ENCODE results near the gene UBALD1. TPM values are rescaled to one million over a fixed set of nuclear protein-coding genes. Genes with fewer than 3 reads are reported as not detected.
A peak's percentile ranks its signal among the peaks of the same experiment; 100 is the strongest.

Gene UBALD1
- total and polyA plus RNA-seq, 9 of the 15 experiments (the other 6 are each of a cell fraction or from before 2014, with no cell fraction given), result 1.3 to 38.0 (median 6.2) TPM; not detected in 2

DNA sequence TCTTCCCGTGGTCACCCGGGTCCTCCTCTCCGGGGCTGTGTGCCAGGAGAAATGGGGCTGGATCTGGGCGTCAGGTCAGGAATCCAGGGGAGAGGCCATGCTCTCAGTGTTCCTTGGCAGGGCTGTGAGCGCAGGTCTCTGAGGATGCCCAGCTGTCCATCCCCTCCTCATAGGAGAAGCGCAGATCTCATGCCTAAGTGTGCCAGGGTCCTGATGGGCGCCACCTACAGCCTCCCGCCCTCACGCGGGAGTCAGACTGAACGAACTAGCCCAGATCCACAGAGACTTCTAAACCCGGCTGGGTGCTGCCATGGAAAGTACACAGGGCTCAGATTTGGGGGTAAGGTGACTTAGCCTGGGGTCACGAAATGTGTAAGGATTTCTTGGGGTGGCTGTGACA is 34.2 kb upstream of the UBALD1 start:
- Histone ChIP-seq H3K9ac (ENCODE audit: insufficient read depth in 1 of 2, low read depth in 2 of 2, low read length in 2 of 2) (no peak overlapping the region), H3K9me3 (replicated peaks; ENCODE audit: control insufficient read depth, insufficient read depth, low read depth, low read length) (no peaks in the 10 kb centered on the region), H3K27me3 (ENCODE audit: control insufficient read depth in 2 of 2, insufficient read depth in 2 of 2, low read length in 2 of 2) (no peaks in the 10 kb centered on the region), H3K36me3 (ENCODE audit: control insufficient read depth, insufficient read depth, low read length) (peaks cover 39% of the 10 kb centered on the region; the same call in 1 of the 3 replicates), H2AFZ (ENCODE audit: low read depth, low read length) (no peak overlapping the region), H3K4me1 (replicated peaks in 1 of 2; ENCODE audit: control insufficient read depth in 2 of 2, insufficient read depth in 2 of 2, low read length in 2 of 2) (peaks cover 0 to 15% of the 10 kb centered on the region in 2 experiments; a peak in 3 of 5 replicates), H4K20me1 (replicated peaks; ENCODE audit: control insufficient read depth, insufficient read depth, low read length) (no peaks in the 10 kb centered on the region), H3K4me3 (no peak overlapping the region), H3K4me2 (ENCODE audit: insufficient read depth, low read length) (no peak overlapping the region), H3K27ac (ENCODE audit: extremely low read depth, low read depth, low read length) (no peak overlapping the region; the same call in 2 of the 3 replicates), H3K79me2 (ENCODE audit: control insufficient read depth, insufficient read depth, low read length) (peaks cover 32% of the 10 kb centered on the region), H3K9me1 (ENCODE audit: control insufficient read depth, insufficient read depth, low read length) (no peaks in the 10 kb centered on the region)
- intact Hi-C loops (cut with micrococcal nuclease), result no loop called here
- FAIRE-seq (no peak), DNase-seq (ENCODE audit: extremely low read depth in 1 of 4, low spot score in 3 of 4) (no peak), ATAC-seq (no peak)
- no peak for TF ChIP-seq RHOXF2B (CRISPR knock-in tag; conservative IDR thresholded peaks at IDR 0.05)
- TF ChIP-seq ZBTB33 (CRISPR knock-in tag; IDR thresholded peaks at IDR 0.05), result peak; percentile 38; the same call in 1 of the 2 replicates
- BruUV-seq (replicated peaks), result no TSS peak
- POLR2A ChIA-PET, result interaction anchor here (1.8 kb wide), 1 partner anchor 32 kb away, joined by 6 read pairs; no protein-coding TSS in a partner anchor
- CTCF ChIA-PET (ENCODE audit: low intra/inter-chr PET ratio), result no interaction called here
- in situ Hi-C loops (cut with MboI), result no loop called here
- 98% methylated on average over 11 of the region's 13 CpGs for WGBS (ENCODE audit: insufficient coverage, low coverage, missing lambda C conversion rate)

- Histone ChIP-seq H4K20me1 (replicated peaks; ENCODE audit: control insufficient read depth, insufficient read depth, low read length) (no peaks in the 10 kb centered on the region), H3K36me3 (ENCODE audit: control insufficient read depth, insufficient read depth, low read length) (peaks cover 30% of the 10 kb centered on the region; the same call in 1 of the 3 replicates), H3K4me1 (replicated peaks in 1 of 2; ENCODE audit: control insufficient read depth in 2 of 2, insufficient read depth in 2 of 2, low read length in 2 of 2) (peaks cover 0 to 15% of the 10 kb centered on the region in 2 experiments; a peak in 3 of 5 replicates), H3K9me3 (replicated peaks; ENCODE audit: control insufficient read depth, insufficient read depth, low read depth, low read length) (no peaks in the 10 kb centered on the region), H3K4me3 (no peak overlapping the region), H3K79me2 (ENCODE audit: control insufficient read depth, insufficient read depth, low read length) (peaks cover 38% of the 10 kb centered on the region), H3K4me2 (ENCODE audit: insufficient read depth, low read length) (no peak overlapping the region), H3K9me1 (ENCODE audit: control insufficient read depth, insufficient read depth, low read length) (no peaks in the 10 kb centered on the region), H3K27me3 (ENCODE audit: control insufficient read depth in 2 of 2, insufficient read depth in 2 of 2, low read length in 2 of 2) (no peaks in the 10 kb centered on the region), H2AFZ (ENCODE audit: low read depth, low read length) (no peak overlapping the region), H3K27ac (ENCODE audit: extremely low read depth, low read depth, low read length) (no peak overlapping the region), H3K9ac (ENCODE audit: insufficient read depth in 1 of 2, low read depth in 2 of 2, low read length in 2 of 2) (no peak overlapping the region)
- WGBS (ENCODE audit: insufficient coverage, low coverage, missing lambda C conversion rate), result 98% methylated on average over 7 of the region's 8 CpGs
- ATAC-seq (no peak), FAIRE-seq (no peak), DNase-seq (ENCODE audit: extremely low read depth in 1 of 4, low spot score in 3 of 4) (no peak)
- ChIA-PET CTCF (ENCODE audit: low intra/inter-chr PET ratio) (no interaction called here), POLR2A (no interaction called here)
- intact Hi-C loops (cut with micrococcal nuclease), result no loop called here
- in situ Hi-C loops (cut with MboI), result no loop called here
- BruUV-seq (replicated peaks), result no TSS peak
- TF ChIP-seq U2AF2 (optimal IDR thresholded peaks at IDR 0.05; ENCODE audit: low read depth, low read length) (no peak), CXXC5 (CRISPR knock-in tag; IDR thresholded peaks at IDR 0.05) (no peak)
- TF ChIP-seq, protein P1, sequence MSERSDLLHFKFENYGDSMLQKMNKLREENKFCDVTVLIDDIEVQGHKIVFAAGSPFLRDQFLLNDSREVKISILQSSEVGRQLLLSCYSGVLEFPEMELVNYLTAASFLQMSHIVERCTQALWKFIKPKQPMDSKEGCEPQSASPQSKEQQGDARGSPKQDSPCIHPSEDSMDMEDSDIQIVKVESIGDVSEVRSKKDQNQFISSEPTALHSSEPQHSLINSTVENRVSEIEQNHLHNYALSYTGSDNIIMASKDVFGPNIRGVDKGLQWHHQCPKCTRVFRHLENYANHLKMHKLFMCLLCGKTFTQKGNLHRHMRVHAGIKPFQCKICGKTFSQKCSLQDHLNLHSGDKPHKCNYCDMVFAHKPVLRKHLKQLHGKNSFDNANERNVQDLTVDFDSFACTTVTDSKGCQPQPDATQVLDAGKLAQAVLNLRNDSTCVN (CRISPR knock-in tag; IDR thresholded peaks at IDR 0.05), result no peak
These were observed 32.9 kb upstream of the UBALD1 start for GRCh38 chr16:4647644-4647980.
